Mesothelial cell of epicardium (in vitro differentiated cells): ENCODE measurements around the gene TEX2. TPM values are rescaled to one million over a fixed set of nuclear protein-coding genes. Genes with fewer than 3 reads are reported as not detected.

Source experiments
- DNase-seq, 2 experiments: peaks; one replicate each; pipeline ENCODE4 v3.0.0; 2021; ENCODE audit warnings: low spot score in 2 of 2; ENCODE audit not compliant: unreplicated experiment in 2 of 2
- H3K27ac Mint-ChIP-seq: 2 replicates; pipeline ENCODE4 v1.8.0; 2021; ENCODE audit warnings: mixed read lengths
- H3K27me3 Mint-ChIP-seq: 2 replicates; pipeline ENCODE4 v1.8.0; 2021; ENCODE audit warnings: low read depth, mixed read lengths
- H3K36me3 Mint-ChIP-seq: 2 replicates; pipeline ENCODE4 v1.8.0; 2021; ENCODE audit warnings: mixed read lengths
- H3K4me1 Mint-ChIP-seq: 2 replicates; pipeline ENCODE4 v1.8.0; 2021; ENCODE audit warnings: mixed read lengths
- H3K4me3 Mint-ChIP-seq: 2 replicates; pipeline ENCODE4 v1.8.0; 2021; ENCODE audit warnings: mild to moderate bottlenecking, moderate library complexity, mixed read lengths
- H3K9me3 Mint-ChIP-seq: 2 replicates; pipeline ENCODE4 v1.8.0; 2021; ENCODE audit warnings: mixed read lengths
- CTCF ChIP-seq: fragments of 200-600 bp; sonication (generic); IDR thresholded peaks from one replicate; pipeline ENCODE4 v1.5.0; 2021; ENCODE audit warnings: antibody characterized with exemption; ENCODE audit not compliant: unreplicated experiment
- total RNA-seq: library from RNA; stranded (reverse); gene quantifications from 3 replicates; pipeline ENCODE4 v1.2.1, GENCODE V29; 2021

TEX2 gene
- total RNA-seq, 1 donor from 2014 or later: 27.1 TPM

GRCh38 chr17:64120159-64120810 is 142.8 kb downstream of the TEX2 start:
- no peak overlapping the region for H3K4me3 Mint-ChIP-seq
- no peaks in the 10 kb centered on the region for H3K36me3 Mint-ChIP-seq
- H3K27me3 Mint-ChIP-seq: no peaks in the 10 kb centered on the region
- TF ChIP-seq CTCF: no peak
- peaks cover 11% of the 10 kb centered on the region for H3K4me1 Mint-ChIP-seq
- DNase-seq: no peak
- H3K9me3 Mint-ChIP-seq: peaks cover 4% of the 10 kb centered on the region
- no peak overlapping the region for H3K27ac Mint-ChIP-seq

GRCh38 chr17:64117981-64118979 is 144.8 kb downstream of the TEX2 start:
- no peak for TF ChIP-seq CTCF
- H3K27me3 Mint-ChIP-seq: no peaks in the 10 kb centered on the region
- no peaks in the 10 kb centered on the region for H3K9me3 Mint-ChIP-seq
- no peak for DNase-seq
- H3K36me3 Mint-ChIP-seq: no peaks in the 10 kb centered on the region
- peak overlapping the region; percentile 56 for H3K27ac Mint-ChIP-seq
- H3K4me1 Mint-ChIP-seq: peaks cover 11% of the 10 kb centered on the region
- H3K4me3 Mint-ChIP-seq: no peak overlapping the region

GRCh38 chr17:64115822-64116534 is 147.1 kb downstream of the TEX2 start:
- Mint-ChIP-seq H3K27ac (no peak overlapping the region), H3K4me1 (peaks cover 11% of the 10 kb centered on the region), H3K9me3 (no peaks in the 10 kb centered on the region)

GRCh38 chr17:64115043-64115698 is 147.9 kb downstream of the TEX2 start:
- no peak overlapping the region for H3K4me3 Mint-ChIP-seq
- DNase-seq: no peak
- no peaks in the 10 kb centered on the region for H3K36me3 Mint-ChIP-seq
- H3K27me3 Mint-ChIP-seq: no peaks in the 10 kb centered on the region
- H3K9me3 Mint-ChIP-seq: no peaks in the 10 kb centered on the region
- no peak for TF ChIP-seq CTCF
- peaks cover 18% of the 10 kb centered on the region for H3K4me1 Mint-ChIP-seq
- no peak overlapping the region for H3K27ac Mint-ChIP-seq

More at GRCh38 chr17:64115822-64116534, 147.1 kb downstream of the TEX2 start:
- Mint-ChIP-seq H3K27me3 (no peaks in the 10 kb centered on the region), H3K36me3 (no peaks in the 10 kb centered on the region), H3K4me3 (no peak overlapping the region)
- no peak for TF ChIP-seq CTCF
- DNase-seq: no peak

GRCh38 chr17:64113006-64113405 is 150.1 kb downstream of the TEX2 start:
- Mint-ChIP-seq H3K9me3 (no peaks in the 10 kb centered on the region), H3K27me3 (no peaks in the 10 kb centered on the region), H3K27ac (no peak overlapping the region), H3K36me3 (no peaks in the 10 kb centered on the region), H3K4me3 (no peak overlapping the region), H3K4me1 (peaks cover 15% of the 10 kb centered on the region)
- no peak for TF ChIP-seq CTCF
- no peak for DNase-seq
